ENCODE results near the gene SCYL2.
"Not testable (repeated sequence)": the region's sequence is repeated elsewhere in the genome, so short reads cannot be mapped to it uniquely, and the experiment has no call there.

Gene SCYL2

GRCh38 chr12:100265107-100265506 lies 1.9 kb upstream of the SCYL2 start:
- not testable (repeated sequence) for DNase-seq

- DNase-seq: no peak
Measured at GRCh38 chr12:100265732-100266584, 1.0 kb upstream of the SCYL2 start.

GRCh38 chr12:100266585-100266834 lies 467 bp upstream of the SCYL2 start:
- DNase-seq: no peak

GRCh38 chr12:100267603-100268281 lies 765 bp downstream of the SCYL2 start:
- DNase-seq: no peak

GRCh38 chr12:100268835-100269564 lies 2.0 kb downstream of the SCYL2 start:
- DNase-seq: no peak

GRCh38 chr12:100273782-100274181 lies 6.8 kb downstream of the SCYL2 start:
- no peak for DNase-seq

GRCh38 chr12:100274291-100274690 lies 7.3 kb downstream of the SCYL2 start:
- DNase-seq: no peak

- DNase-seq: no peak
Measured at GRCh38 chr12:100279159-100279558, 12.2 kb downstream of the SCYL2 start.

GRCh38 chr12:100279607-100280244 lies 12.7 kb downstream of the SCYL2 start:
- DNase-seq: no peak

GRCh38 chr12:100284556-100284955 lies 17.6 kb downstream of the SCYL2 start:
- not testable (repeated sequence) for DNase-seq

GRCh38 chr12:100289038-100289437 lies 22.1 kb downstream of the SCYL2 start:
- DNase-seq: no peak

- no peak for DNase-seq
Measured at GRCh38 chr12:100290016-100290415, 23.0 kb downstream of the SCYL2 start.

- DNase-seq: no peak
Measured at GRCh38 chr12:100293017-100293416, 26.0 kb downstream of the SCYL2 start.

GRCh38 chr12:100294366-100294765 lies 27.4 kb downstream of the SCYL2 start:
- DNase-seq: not testable (repeated sequence)

- no peak for DNase-seq
Measured at GRCh38 chr12:100295764-100296555, 29.0 kb downstream of the SCYL2 start.

GRCh38 chr12:100302081-100302480 lies 35.1 kb downstream of the SCYL2 start:
- DNase-seq: no peak

- DNase-seq: no peak
Measured at GRCh38 chr12:100303831-100304230, 36.9 kb downstream of the SCYL2 start.

GRCh38 chr12:100304334-100304733 lies 37.4 kb downstream of the SCYL2 start:
- not testable (repeated sequence) for DNase-seq

- not testable (repeated sequence) for DNase-seq
Measured at GRCh38 chr12:100308138-100308537, 41.2 kb downstream of the SCYL2 start.

- no peak for DNase-seq
Measured at GRCh38 chr12:100311317-100311716, 44.3 kb downstream of the SCYL2 start.

GRCh38 chr12:100317371-100317770 lies 50.4 kb downstream of the SCYL2 start:
- DNase-seq: no peak

- no peak for DNase-seq
Measured at GRCh38 chr12:100324498-100324897, 57.5 kb downstream of the SCYL2 start.
